Effector memory CD4-positive, alpha-beta T cell (primary cell): ENCODE data around the gene TMEM196.

Experiments used
- DNase-seq, 3 donors: peaks; one replicate each; pipeline ENCODE4 v3.0.0-alpha.2; 2020
- H3K27ac ChIP-seq: 2 replicates; pipeline ENCODE4 v1.7.0; 2013; ENCODE audit warnings: mild to moderate bottlenecking, low read length, moderate library complexity; ENCODE audit not compliant: insufficient read depth, poor library complexity, severe bottlenecking
- H3K27me3 ChIP-seq: replicated peaks from 2 replicates; pipeline ENCODE4 v1.7.0; 2013; ENCODE audit warnings: mild to moderate bottlenecking, low read length; ENCODE audit not compliant: insufficient read depth, control insufficient read depth, poor library complexity, severe bottlenecking
- H3K36me3 ChIP-seq: 2 replicates; pipeline ENCODE4 v1.7.0; 2013; ENCODE audit warnings: mild to moderate bottlenecking, low read length, moderate library complexity; ENCODE audit not compliant: control insufficient read depth, insufficient read depth
- H3K4me1 ChIP-seq: 2 replicates; pipeline ENCODE4 v1.7.0; 2013; ENCODE audit warnings: low read length, mild to moderate bottlenecking; ENCODE audit not compliant: control insufficient read depth, insufficient read depth, poor library complexity, severe bottlenecking
- H3K4me3 ChIP-seq: 2 replicates; pipeline ENCODE4 v1.7.0; 2013; ENCODE audit warnings: low read length, low read depth, mild to moderate bottlenecking; ENCODE audit not compliant: insufficient read depth, poor library complexity, severe bottlenecking
- H3K9me3 ChIP-seq: 2 replicates; pipeline ENCODE4 v1.7.0; 2013; ENCODE audit warnings: mild to moderate bottlenecking, low read length, moderate library complexity; ENCODE audit not compliant: control insufficient read depth

TMEM196 gene

DNA sequence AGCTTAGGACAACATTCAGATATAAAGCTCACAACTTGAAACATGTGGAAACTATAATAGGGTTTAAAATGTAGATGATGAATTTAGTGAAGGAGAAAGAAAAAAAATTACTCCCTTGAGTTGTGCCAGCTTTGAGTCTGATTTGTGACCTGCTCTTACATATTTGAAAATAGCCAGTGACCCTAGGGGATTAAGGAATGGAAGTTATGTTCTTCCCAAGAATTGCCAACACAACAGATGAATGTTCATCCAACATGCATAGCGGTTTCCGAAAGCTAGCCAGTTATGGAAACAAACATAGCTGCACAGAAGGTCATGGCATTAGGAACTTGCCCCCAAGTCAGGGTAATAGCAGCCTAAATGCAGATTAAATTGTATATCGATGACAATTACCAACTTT lies 10.8 kb downstream of the TMEM196 start:
- no peak overlapping the region for H3K4me3 ChIP-seq
- DNase-seq = no peak
- H3K9me3 ChIP-seq = no peaks in the 10 kb centered on the region
- H3K27me3 ChIP-seq = no peaks in the 10 kb centered on the region
- H3K36me3 ChIP-seq = no peaks in the 10 kb centered on the region
- no peaks in the 10 kb centered on the region for H3K4me1 ChIP-seq
- H3K27ac ChIP-seq = no peak overlapping the region

DNA sequence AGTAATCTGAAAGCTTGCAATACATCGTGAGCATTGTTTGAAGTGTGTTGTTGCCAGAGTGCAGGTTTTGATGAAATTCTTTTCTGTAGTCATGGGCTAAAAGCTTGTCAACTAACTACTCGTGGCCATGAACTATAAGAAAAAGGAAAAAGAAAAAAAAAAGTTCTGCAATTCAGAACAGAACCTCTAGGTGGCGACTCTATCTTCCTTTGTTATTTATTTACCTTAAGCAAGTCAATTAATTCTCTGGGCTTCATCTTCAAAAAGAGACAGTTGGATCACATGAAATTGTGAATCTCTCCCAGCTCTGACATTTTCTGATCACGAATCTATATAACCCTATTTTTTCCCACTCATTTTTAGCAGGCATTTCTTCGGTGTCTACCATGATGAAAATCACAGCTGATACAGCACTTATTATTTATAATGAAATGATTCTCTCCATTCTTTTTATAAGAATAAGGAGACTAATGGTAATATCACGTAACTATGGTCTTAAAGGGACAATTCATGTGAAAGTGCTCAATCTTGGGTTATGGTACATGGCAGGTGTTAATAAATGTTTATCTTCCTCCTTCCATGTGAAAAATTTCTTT lies 18.8 kb downstream of the TMEM196 start:
- DNase-seq = no peak
- Histone ChIP-seq H3K27ac (no peak overlapping the region), H3K36me3 (no peaks in the 10 kb centered on the region), H3K4me3 (no peak overlapping the region), H3K9me3 (no peaks in the 10 kb centered on the region), H3K4me1 (no peaks in the 10 kb centered on the region), H3K27me3 (no peaks in the 10 kb centered on the region)

DNA sequence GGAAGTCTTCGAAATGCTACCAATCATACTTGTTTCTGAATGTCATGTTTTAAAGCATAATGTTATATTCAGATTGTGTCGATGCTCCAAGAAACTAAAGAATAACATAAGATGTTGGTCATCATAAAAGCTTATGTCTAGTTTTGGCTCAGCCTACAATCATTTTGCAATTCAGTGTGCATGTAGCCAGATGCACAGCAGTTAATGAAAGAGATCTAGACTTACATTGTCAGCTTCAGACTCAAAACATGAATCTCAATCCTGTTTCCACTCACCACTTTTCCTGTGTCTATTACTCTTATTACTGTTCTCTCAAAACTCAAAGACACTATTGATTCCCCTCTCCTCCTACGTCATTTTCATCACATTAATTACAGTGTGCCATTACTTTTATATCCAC lies 21.4 kb downstream of the TMEM196 start:
- DNase-seq = no peak
- H3K36me3 ChIP-seq = no peaks in the 10 kb centered on the region
- H3K27ac ChIP-seq = no peak overlapping the region
- no peaks in the 10 kb centered on the region for H3K9me3 ChIP-seq
- no peak overlapping the region for H3K4me3 ChIP-seq
- H3K27me3 ChIP-seq = no peaks in the 10 kb centered on the region
- no peaks in the 10 kb centered on the region for H3K4me1 ChIP-seq

GRCh38 chr7:19749658-19750057 lies 23.8 kb downstream of the TMEM196 start:
- no peaks in the 10 kb centered on the region for H3K4me1 ChIP-seq
- no peaks in the 10 kb centered on the region for H3K27me3 ChIP-seq
- no peak overlapping the region for H3K27ac ChIP-seq
- H3K9me3 ChIP-seq = no peaks in the 10 kb centered on the region
- DNase-seq = no peak
- no peaks in the 10 kb centered on the region for H3K36me3 ChIP-seq
- no peak overlapping the region for H3K4me3 ChIP-seq

- H3K9me3 ChIP-seq = no peaks in the 10 kb centered on the region
- no peak for DNase-seq
- no peak overlapping the region for H3K27ac ChIP-seq
- H3K36me3 ChIP-seq = no peaks in the 10 kb centered on the region
- H3K4me3 ChIP-seq = no peak overlapping the region
- no peaks in the 10 kb centered on the region for H3K27me3 ChIP-seq
- H3K4me1 ChIP-seq = no peaks in the 10 kb centered on the region
Measured at GRCh38 chr7:19747740-19748339, 25.6 kb downstream of the TMEM196 start.

GRCh38 chr7:19744075-19744474 lies 29.3 kb downstream of the TMEM196 start:
- Histone ChIP-seq H3K9me3 (no peaks in the 10 kb centered on the region), H3K27ac (no peak overlapping the region), H3K36me3 (no peaks in the 10 kb centered on the region), H3K4me3 (no peak overlapping the region), H3K27me3 (no peaks in the 10 kb centered on the region), H3K4me1 (no peaks in the 10 kb centered on the region)
- no peak for DNase-seq

GRCh38 chr7:19728716-19729115 lies 44.7 kb downstream of the TMEM196 start:
- Histone ChIP-seq H3K9me3 (no peaks in the 10 kb centered on the region), H3K36me3 (no peaks in the 10 kb centered on the region), H3K27ac (no peak overlapping the region), H3K4me1 (no peaks in the 10 kb centered on the region), H3K27me3 (peaks cover 2% of the 10 kb centered on the region), H3K4me3 (no peak overlapping the region)
- DNase-seq = no peak

DNA sequence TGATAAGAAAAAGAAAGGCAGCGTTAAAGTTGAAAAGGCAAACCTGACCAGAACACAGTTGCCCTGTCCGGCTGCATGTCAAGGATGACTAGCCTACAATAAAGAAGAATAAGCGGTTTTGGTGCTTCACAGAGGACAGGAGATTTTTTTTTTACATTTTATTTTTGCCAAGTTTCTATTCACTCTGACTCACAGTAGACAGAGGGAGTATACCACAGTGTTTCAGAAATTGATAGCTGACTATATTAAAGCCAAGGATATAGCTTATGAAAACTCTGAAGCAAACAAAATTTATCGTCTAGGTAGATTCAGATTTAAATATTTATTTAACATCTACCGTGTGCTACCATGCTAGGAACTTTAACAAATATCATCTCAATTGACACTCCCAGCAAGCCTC lies 47.6 kb downstream of the TMEM196 start:
- no peak for DNase-seq
- H3K27me3 ChIP-seq = peaks cover 3% of the 10 kb centered on the region
- H3K4me1 ChIP-seq = no peaks in the 10 kb centered on the region
- H3K9me3 ChIP-seq = no peaks in the 10 kb centered on the region
- H3K4me3 ChIP-seq = no peak overlapping the region
- H3K27ac ChIP-seq = no peak overlapping the region
- H3K36me3 ChIP-seq = no peaks in the 10 kb centered on the region

- Histone ChIP-seq H3K4me1 (no peaks in the 10 kb centered on the region), H3K36me3 (no peaks in the 10 kb centered on the region), H3K4me3 (no peak overlapping the region), H3K9me3 (no peaks in the 10 kb centered on the region), H3K27ac (no peak overlapping the region), H3K27me3 (no peaks in the 10 kb centered on the region)
- no peak for DNase-seq
Measured at GRCh38 chr7:19715499-19715898, 57.9 kb downstream of the TMEM196 start.

- no peak overlapping the region for H3K27ac ChIP-seq
- no peaks in the 10 kb centered on the region for H3K9me3 ChIP-seq
- H3K27me3 ChIP-seq = no peaks in the 10 kb centered on the region
- peak in 1 of 3 donors; percentile 20 for DNase-seq
- H3K36me3 ChIP-seq = no peaks in the 10 kb centered on the region
- no peak overlapping the region for H3K4me3 ChIP-seq
- H3K4me1 ChIP-seq = no peaks in the 10 kb centered on the region
Measured at GRCh38 chr7:19713676-19714075, 59.7 kb downstream of the TMEM196 start.
